PFSK-1 (cell line): Measurements from ENCODE around the gene ACBD4.

Source experiments
- POLR2AphosphoS5 ChIP-seq: IDR thresholded peaks from 2 replicates; pipeline ENCODE4 v1.6.1; 2012; ENCODE audit warnings: low read depth, mild to moderate bottlenecking, control low read depth, low read length, moderate library complexity
- REST ChIP-seq, 2 experiments: IDR thresholded peaks; 2 replicates each; pipeline versions ENCODE4 v1.6.1 to v1.8.0; 2011 to 2012; ENCODE audit warnings: low read depth in 2 of 2, low read length in 2 of 2, control low read depth in 1 of 2, inconsistent platforms in 1 of 2, mild to moderate bottlenecking in 1 of 2, moderate library complexity in 1 of 2; ENCODE audit not compliant: insufficient read depth in 1 of 2
- SIN3A ChIP-seq: IDR thresholded peaks from 2 replicates; pipeline ENCODE4 v1.6.1; 2012; ENCODE audit warnings: mild to moderate bottlenecking, low read length, moderate library complexity, borderline replicate concordance; ENCODE audit not compliant: insufficient read depth

- no peak for TF ChIP-seq POLR2AphosphoS5
- no peak for TF ChIP-seq SIN3A
- no peak for TF ChIP-seq REST (IDR thresholded peaks at IDR 0.05; ENCODE audit: insufficient read depth in 1 of 2, low read depth in 2 of 2, low read length in 2 of 2)
Observed at GRCh38 chr17:45146592-45146889, 11.1 kb downstream of the ACBD4 start.
